Chondrocyte (in vitro differentiated cells): ENCODE data around the gene CYBC1. TPM values are rescaled to one million over a fixed set of nuclear protein-coding genes. Genes with fewer than 3 reads are reported as not detected.

Experiments used
- total RNA-seq: library from RNA; stranded (reverse); gene quantifications from 3 replicates; pipeline ENCODE4 v1.2.1, GENCODE V29; 2021

The CYBC1 gene
- total RNA-seq, 1 donor from 2014 or later, result 53.0 TPM

Other genes starting within 250 kb of the CYBC1 start
- 23.5 to 39.8 TPM (median 24.1 TPM) in 3 replicates for gene CCDC57, start 237.9 kb downstream of the CYBC1 start, total RNA-seq
- 53.3 to 206 TPM (median 189 TPM) in 3 replicates for gene SLC16A3, start 221.7 kb downstream of the CYBC1 start, total RNA-seq
- 93.0 to 94.5 TPM (median 93.9 TPM) in 3 replicates for gene CSNK1D, start 177.1 kb downstream of the CYBC1 start, total RNA-seq
- gene CD7, start 133.1 kb downstream of the CYBC1 start, total RNA-seq, result not detected in 3 replicates
- gene SECTM1, start 117.0 kb downstream of the CYBC1 start, total RNA-seq, result 1.3 to 2.5 TPM (median 2.1 TPM) in 3 replicates
- gene TEX19, start 91.5 kb downstream of the CYBC1 start, total RNA-seq, result not detected in 3 replicates
- not detected in 3 replicates for gene UTS2R, start 79.0 kb downstream of the CYBC1 start, total RNA-seq
- 10.8 to 17.7 TPM (median 11.2 TPM) in 3 replicates for gene HEXD, start 32.4 kb downstream of the CYBC1 start, total RNA-seq
- gene OGFOD3, start 32.2 kb downstream of the CYBC1 start, total RNA-seq, result 19.9 to 30.6 TPM (median 20.0 TPM) in 3 replicates
- gene NARF, start 8.0 kb upstream of the CYBC1 start, total RNA-seq, result 56.0 to 68.9 TPM (median 64.1 TPM) in 3 replicates
- 47.6 to 49.5 TPM (median 49.4 TPM) in 3 replicates for gene FOXK2, start 69.0 kb upstream of the CYBC1 start, total RNA-seq
- 60.4 to 70.0 TPM (median 67.8 TPM) in 3 replicates for gene WDR45B, start 197.7 kb upstream of the CYBC1 start, total RNA-seq
- gene RAB40B, start 247.9 kb upstream of the CYBC1 start, total RNA-seq, result 16.7 to 20.0 TPM (median 20.0 TPM) in 3 replicates